GDM1 (cell line): ENCODE data around the gene KRTAP10-2.

ENCODE experiments used
- DNase-seq: peaks from one replicate; lab custom pipeline; 2025; lab: John Stamatoyannopoulos, UW

KRTAP10-2 gene

GRCh38 chr21:44526096-44526997 is 25.0 kb downstream of the KRTAP10-2 start:
- DNase-seq = no peak

GRCh38 chr21:44525391-44526095 is 25.8 kb downstream of the KRTAP10-2 start:
- DNase-seq = no peak

GRCh38 chr21:44524414-44525371 is 26.6 kb downstream of the KRTAP10-2 start:
- no peak for DNase-seq

- DNase-seq = no peak
These were observed 27.5 kb downstream of the KRTAP10-2 start for GRCh38 chr21:44523567-44524413.

GRCh38 chr21:44522753-44523204 is 28.5 kb downstream of the KRTAP10-2 start:
- no peak for DNase-seq

GRCh38 chr21:44521928-44522752 is 29.2 kb downstream of the KRTAP10-2 start:
- DNase-seq = no peak

- DNase-seq = no peak
These were observed 29.9 kb downstream of the KRTAP10-2 start for GRCh38 chr21:44521301-44521927.

GRCh38 chr21:44520326-44521300 is 30.7 kb downstream of the KRTAP10-2 start:
- DNase-seq = no peak

GRCh38 chr21:44519346-44520325 is 31.7 kb downstream of the KRTAP10-2 start:
- no peak for DNase-seq

- DNase-seq = no peak
These were observed 32.6 kb downstream of the KRTAP10-2 start for GRCh38 chr21:44518686-44519085.

GRCh38 chr21:44517175-44517899 is 34.0 kb downstream of the KRTAP10-2 start:
- DNase-seq = no peak

- DNase-seq = no peak
These were observed 34.5 kb downstream of the KRTAP10-2 start for GRCh38 chr21:44516828-44517174.

- no peak for DNase-seq
These were observed 35.0 kb downstream of the KRTAP10-2 start for GRCh38 chr21:44516342-44516741.

GRCh38 chr21:44515359-44516165 is 35.7 kb downstream of the KRTAP10-2 start:
- no peak for DNase-seq

DNA sequence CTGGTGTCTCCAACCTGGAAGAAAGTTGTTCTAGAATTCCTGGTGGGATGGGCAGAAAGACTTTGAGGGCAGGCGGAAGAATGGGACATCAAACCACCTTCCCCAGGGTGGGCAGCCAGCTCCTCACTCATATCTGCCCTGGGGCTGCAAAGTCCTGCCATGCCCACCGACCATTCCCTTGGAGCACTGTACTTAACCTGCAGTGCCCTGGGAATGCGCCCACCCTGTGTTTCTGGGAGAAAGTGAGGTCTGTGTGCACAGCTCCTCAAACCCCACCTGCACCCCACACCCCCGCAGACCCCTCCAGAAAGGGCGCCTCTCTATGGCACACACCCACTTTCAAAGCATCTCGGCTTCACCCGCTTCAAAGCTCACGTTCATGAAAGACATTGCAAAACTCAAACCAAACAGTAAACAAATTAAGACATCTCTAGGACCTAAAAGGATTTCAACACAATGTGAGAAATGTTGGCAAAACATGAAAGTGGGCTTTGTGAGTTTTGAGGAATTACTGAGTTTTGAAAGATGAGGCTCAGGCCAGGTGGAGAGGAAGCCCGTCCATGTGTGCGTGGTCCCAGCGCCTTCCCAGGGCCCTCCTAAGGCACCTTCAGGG is 36.5 kb downstream of the KRTAP10-2 start:
- DNase-seq = no peak

GRCh38 chr21:44514218-44514520 is 37.1 kb downstream of the KRTAP10-2 start:
- no peak for DNase-seq
